ENCODE results near the gene ANKH. TPM values are rescaled to one million over a fixed set of nuclear protein-coding genes. Genes with fewer than 3 reads are reported as not detected.

ANKH gene
- total and polyA plus RNA-seq, 8 donors = 3.6 to 115 (median 14.3) TPM

GRCh38 chr5:14660833-14661232 is 210.7 kb downstream of the ANKH start:
- Histone ChIP-seq H3K9me3 (no peaks in the 10 kb centered on the region), H3K4me3 (no peak overlapping the region), H3K27me3 (no peaks in the 10 kb centered on the region), H3K4me1 (peaks cover 5 to 20% (median 17%) of the 10 kb centered on the region in 4 donors), H3K27ac (no peak overlapping the region), H3K36me3 (no peaks in the 10 kb centered on the region)
- no peak for DNase-seq
- intact Hi-C loops (cut with DNase I; ENCODE audit: low total_unique reads) = no loop called here
- TF ChIP-seq CTCF (IDR thresholded peaks at IDR 0.05) = no peak
- no peak for TF ChIP-seq EP300 (IDR thresholded peaks at IDR 0.05)
- TF ChIP-seq POLR2AphosphoS5 (IDR thresholded peaks at IDR 0.05) = no peak
- TF ChIP-seq POLR2A (IDR thresholded peaks at IDR 0.05) = no peak
- WGBS, 5 donors = 65 to 80% (median 69%) methylated on average over 2 of the region's 2 CpGs

DNA sequence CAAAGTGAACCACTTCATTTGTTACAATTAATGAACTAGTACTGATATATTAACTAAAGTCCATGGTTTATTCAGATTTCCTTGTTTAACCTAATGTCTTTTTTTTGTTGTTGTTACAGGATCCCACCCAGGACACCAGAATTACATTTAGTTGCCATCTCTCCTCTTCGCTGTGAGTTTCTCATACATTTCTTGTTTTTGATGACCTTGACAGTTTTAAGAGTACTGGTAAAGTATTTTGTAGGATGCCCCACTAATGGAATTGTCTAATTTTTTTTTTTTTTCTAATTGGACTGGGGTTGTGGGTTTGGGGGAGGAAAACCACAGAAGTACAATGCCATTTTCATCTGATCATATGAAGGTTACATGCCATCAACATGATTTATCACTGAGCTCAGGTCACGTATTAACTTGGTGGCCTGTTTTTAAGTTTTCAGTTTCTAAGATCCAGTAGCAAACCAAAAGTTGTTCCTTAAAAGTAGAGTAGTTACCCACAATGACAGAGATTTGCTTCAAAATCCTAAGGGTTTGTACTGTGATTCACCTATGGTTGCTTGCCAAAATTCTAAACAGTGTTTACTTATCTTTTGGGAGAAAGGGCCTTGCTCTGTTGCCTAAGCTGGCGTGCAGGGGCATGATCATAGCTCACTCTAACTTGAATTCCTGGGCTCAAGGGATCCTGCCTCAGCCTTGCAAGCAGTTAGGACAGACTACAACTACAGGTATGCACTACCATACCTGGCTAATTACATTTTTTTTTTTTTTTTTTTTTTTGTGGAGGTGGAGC is 211.6 kb downstream of the ANKH start:
- intact Hi-C loops (cut with DNase I; ENCODE audit: low total_unique reads) = no loop called here

GRCh38 chr5:14656898-14657297 is 214.7 kb downstream of the ANKH start:
- no peaks in the 10 kb centered on the region for H3K4me1 ChIP-seq
- no peak overlapping the region for H3K27ac ChIP-seq
- H3K27me3 ChIP-seq = no peaks in the 10 kb centered on the region
- intact Hi-C loops (cut with DNase I; ENCODE audit: low total_unique reads) = no loop called here
- no peaks in the 10 kb centered on the region for H3K36me3 ChIP-seq
- TF ChIP-seq POLR2AphosphoS5 (IDR thresholded peaks at IDR 0.05) (no peak), POLR2A (IDR thresholded peaks at IDR 0.05) (no peak), CTCF (IDR thresholded peaks at IDR 0.05) (no peak), EP300 (IDR thresholded peaks at IDR 0.05) (no peak)
- no peak overlapping the region for H3K4me3 ChIP-seq
- no peak for DNase-seq
- no peaks in the 10 kb centered on the region for H3K9me3 ChIP-seq
- WGBS, 5 donors = 36 to 70% (median 43%) methylated on average over 2 of the region's 2 CpGs

More for the DNA sequence above, 211.6 kb downstream of the ANKH start:
- Histone ChIP-seq H3K4me3 (no peak overlapping the region), H3K9me3 (no peaks in the 10 kb centered on the region), H3K27me3 (no peaks in the 10 kb centered on the region), H3K4me1 (peaks cover 0 to 13% (median 12%) of the 10 kb centered on the region in 4 donors), H3K27ac (no peak overlapping the region), H3K36me3 (no peaks in the 10 kb centered on the region)
- 83 to 92% (median 90%) methylated on average over 3 of the region's 3 CpGs for WGBS, 5 donors
- DNase-seq = no peak
- TF ChIP-seq CTCF (IDR thresholded peaks at IDR 0.05) (no peak), POLR2AphosphoS5 (IDR thresholded peaks at IDR 0.05) (no peak), EP300 (IDR thresholded peaks at IDR 0.05) (no peak), POLR2A (IDR thresholded peaks at IDR 0.05) (no peak)

GRCh38 chr5:14655146-14655741 is 216.3 kb downstream of the ANKH start:
- H3K9me3 ChIP-seq = no peaks in the 10 kb centered on the region
- TF ChIP-seq CTCF (IDR thresholded peaks at IDR 0.05) (no peak), POLR2A (IDR thresholded peaks at IDR 0.05) (no peak), EP300 (IDR thresholded peaks at IDR 0.05) (no peak), POLR2AphosphoS5 (IDR thresholded peaks at IDR 0.05) (no peak)
- no peaks in the 10 kb centered on the region for H3K36me3 ChIP-seq
- no peak overlapping the region for H3K4me3 ChIP-seq
- WGBS, 5 donors = 46 to 54% (median 52%) methylated on average over 4 of the region's 4 CpGs
- no peak overlapping the region for H3K27ac ChIP-seq
- H3K27me3 ChIP-seq = no peaks in the 10 kb centered on the region
- intact Hi-C loops (cut with DNase I; ENCODE audit: low total_unique reads) = no loop called here
- no peaks in the 10 kb centered on the region for H3K4me1 ChIP-seq
- no peak for DNase-seq

Small RNA genes lying within 50 kb of the gene (small RNA-seq; reads per million reads assigned to genes)
- 0 reads per million in 4 donors for gene HNRNPKP5
- 0 reads per million in 4 donors for gene MIR4637

Other genes starting within 250 kb of the ANKH start
- 10 to 100 TPM in 4 of 5 donors, 1 to 10 TPM in 1; 7.0 to 47.2 (median 40.3) TPM for gene OTULIN, start 207.1 kb downstream of the ANKH start, total RNA-seq
- 1 to 10 TPM; 2.5 to 8.7 (median 6.3) TPM for gene OTULIN, start 207.1 kb downstream of the ANKH start, polyA plus RNA-seq